Upper lobe of left lung (tissue), 6 donors: ENCODE measurements around the gene NUTF2. TPM values are rescaled to one million over a fixed set of nuclear protein-coding genes. Genes with fewer than 3 reads are reported as not detected.
"Not testable (repeated sequence)": the region's sequence is repeated elsewhere in the genome, so short reads cannot be mapped to it uniquely, and the experiment has no call there.

Experiments used
- ATAC-seq, 2 donors: fragments of 200-7000 bp; cut with Tn5 transposase; one replicate each; pipeline ENCODE4 v1.9.1; 2022; ENCODE audit warnings: mild to moderate bottlenecking in 2 of 2, moderate library complexity in 2 of 2; ENCODE audit not compliant: low FRiP score in 2 of 2
- DNase-seq, 2 donors: peaks; one replicate each; pipeline ENCODE4 v3.0.0-alpha.2; 2019 to 2020
- H3K27ac ChIP-seq, 4 donors: fragments of 200-600 bp; sonication (generic); one replicate each; pipeline ENCODE4 v1.5.1; 2016 to 2019
- H3K27me3 ChIP-seq, 4 donors: fragments of 200-600 bp; sonication (generic); one replicate each; pipeline ENCODE4 v1.5.1; 2017 to 2019
- H3K36me3 ChIP-seq, 4 donors: fragments of 200-600 bp; sonication (generic); one replicate each; pipeline ENCODE4 v1.5.1; 2016 to 2019
- H3K4me1 ChIP-seq, 4 donors: fragments of 200-600 bp; sonication (generic); one replicate each; pipeline ENCODE4 v1.5.1; 2018 to 2019
- H3K4me3 ChIP-seq, 4 donors: fragments of 200-600 bp; sonication (generic); one replicate each; pipeline ENCODE4 v1.5.1; 2017 to 2019; ENCODE audit warnings: mild to moderate bottlenecking in 2 of 4, moderate library complexity in 1 of 4
- H3K9me3 ChIP-seq, 4 donors: fragments of 200-600 bp; sonication (generic); one replicate each; pipeline ENCODE4 v1.5.1; 2018 to 2019
- EP300 ChIP-seq, 4 donors: sonication (generic); formaldehyde crosslinking; IDR thresholded peaks; one replicate each; pipeline ENCODE4 v1.5.1; 2017; ENCODE audit warnings: antibody characterized with exemption in 4 of 4, control low read depth in 2 of 4
- POLR2A ChIP-seq, 4 donors: fragments of 450-650 bp; IDR thresholded peaks; one replicate each; pipeline ENCODE4 v1.5.1; 2016 to 2017; ENCODE audit warnings: antibody characterized with exemption in 4 of 4, mild to moderate bottlenecking in 2 of 4
- POLR2AphosphoS5 ChIP-seq, 2 donors: sonication (generic); formaldehyde crosslinking; IDR thresholded peaks; one replicate each; pipeline ENCODE4 v1.5.1; 2017; ENCODE audit warnings: antibody characterized with exemption in 2 of 2
- WGBS, 2 donors: methylation state at CpG; one replicate each; pipeline ENCODE4 v1.1.5; 2017 to 2018; 5-methylcytosine and 5-hydroxymethylcytosine counted together
- total RNA-seq, 6 donors: library from RNA; depleted of rRNA in 4 of 6; stranded (reverse); fragments of >200 nt in 4 of 6; gene quantifications; one replicate each; pipeline versions ENCODE4 v1.1.0 to v1.2.1, GENCODE V29; 2016 to 2021
- TF ChIP-seq, protein P1 (sequence below), 6 experiments: fragments of 450-650 bp in 4 of 6; fragments of 200-600 bp in 2 of 6; sonication (generic) in 2 of 6; IDR thresholded peaks; one replicate each; pipeline ENCODE4 v1.5.1; 2016 to 2019; ENCODE audit warnings: antibody characterized with exemption in 6 of 6
- donor health status: DM: no; HTN: no; CAD: no; lungs with moderate emphysema.
- donor health status: DM: no; HTN: yes; CAD: no; lungs with severe emphysema.

The NUTF2 gene
- total RNA-seq, 6 donors from 2014 or later: 50.2 to 203 (median 78.3) TPM

DNA sequence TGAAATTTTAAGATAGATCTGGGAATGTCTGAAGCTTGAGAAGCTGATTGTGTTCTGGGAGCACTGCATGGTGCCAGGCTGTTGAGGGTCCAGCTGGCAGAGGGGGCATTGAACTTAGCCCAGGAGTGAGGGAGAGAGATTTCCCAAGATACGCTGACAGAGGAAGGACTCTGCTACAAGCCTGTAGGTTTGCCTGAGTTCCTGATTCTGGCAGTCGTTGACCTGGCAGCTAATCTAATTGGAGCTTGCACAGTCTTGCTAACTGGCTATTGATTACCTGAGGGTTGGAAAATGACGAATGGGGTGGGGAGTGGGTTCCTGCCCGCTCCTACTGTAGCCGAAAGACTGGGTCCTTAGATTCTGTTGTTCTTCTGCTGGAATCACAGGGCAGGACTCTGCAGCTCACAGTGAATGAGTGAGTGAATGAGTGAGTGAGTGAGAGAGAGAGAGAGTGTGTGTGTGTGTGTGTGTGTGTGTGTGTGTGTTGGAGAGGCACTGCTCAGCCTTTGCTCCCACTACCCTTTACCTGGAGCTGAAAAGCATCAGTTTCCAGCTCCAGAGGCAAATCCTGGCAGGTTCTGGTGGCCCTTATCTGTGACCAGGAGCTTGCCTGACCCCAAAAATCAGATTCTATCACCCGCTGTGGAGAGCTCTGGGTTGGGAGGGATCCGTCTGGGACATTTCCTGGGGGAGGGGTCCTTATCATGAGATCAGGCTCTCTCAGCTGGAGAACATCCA lies 68.2 kb downstream of the NUTF2 start:
- H3K9me3 ChIP-seq: no peaks in the 10 kb centered on the region
- H3K27me3 ChIP-seq: no peaks in the 10 kb centered on the region
- peaks cover 20 to 34% (median 25%) of the 10 kb centered on the region in 4 donors for H3K4me1 ChIP-seq
- no peak for TF ChIP-seq POLR2AphosphoS5 (IDR thresholded peaks at IDR 0.05)
- TF ChIP-seq POLR2A (IDR thresholded peaks at IDR 0.05): no peak
- no peak for TF ChIP-seq EP300 (IDR thresholded peaks at IDR 0.05)
- TF ChIP-seq, protein P1, sequence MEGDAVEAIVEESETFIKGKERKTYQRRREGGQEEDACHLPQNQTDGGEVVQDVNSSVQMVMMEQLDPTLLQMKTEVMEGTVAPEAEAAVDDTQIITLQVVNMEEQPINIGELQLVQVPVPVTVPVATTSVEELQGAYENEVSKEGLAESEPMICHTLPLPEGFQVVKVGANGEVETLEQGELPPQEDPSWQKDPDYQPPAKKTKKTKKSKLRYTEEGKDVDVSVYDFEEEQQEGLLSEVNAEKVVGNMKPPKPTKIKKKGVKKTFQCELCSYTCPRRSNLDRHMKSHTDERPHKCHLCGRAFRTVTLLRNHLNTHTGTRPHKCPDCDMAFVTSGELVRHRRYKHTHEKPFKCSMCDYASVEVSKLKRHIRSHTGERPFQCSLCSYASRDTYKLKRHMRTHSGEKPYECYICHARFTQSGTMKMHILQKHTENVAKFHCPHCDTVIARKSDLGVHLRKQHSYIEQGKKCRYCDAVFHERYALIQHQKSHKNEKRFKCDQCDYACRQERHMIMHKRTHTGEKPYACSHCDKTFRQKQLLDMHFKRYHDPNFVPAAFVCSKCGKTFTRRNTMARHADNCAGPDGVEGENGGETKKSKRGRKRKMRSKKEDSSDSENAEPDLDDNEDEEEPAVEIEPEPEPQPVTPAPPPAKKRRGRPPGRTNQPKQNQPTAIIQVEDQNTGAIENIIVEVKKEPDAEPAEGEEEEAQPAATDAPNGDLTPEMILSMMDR (IDR thresholded peaks at IDR 0.05): no peak
- no peak overlapping the region for H3K4me3 ChIP-seq
- H3K36me3 ChIP-seq: peaks cover 0 to 42% (median 19%) of the 10 kb centered on the region in 4 donors
- WGBS, 2 donors: 76 to 85% methylated on average over 6 to 7 of the region's 7 CpGs
- no peak for DNase-seq
- no peak for ATAC-seq
- no peak overlapping the region for H3K27ac ChIP-seq

DNA sequence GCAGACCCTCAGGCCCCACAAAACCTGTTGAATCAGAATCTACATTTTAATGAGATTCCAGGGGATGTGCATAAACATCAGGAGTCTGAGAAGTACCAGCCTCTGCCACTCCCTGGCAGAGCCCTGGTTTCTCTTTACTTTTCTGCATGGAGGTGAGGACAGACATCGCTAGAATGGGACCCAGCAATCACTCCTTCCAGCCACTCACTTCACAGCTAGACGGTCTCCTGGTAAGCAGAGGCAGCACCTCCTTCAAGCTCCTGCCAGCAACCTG lies 68.7 kb downstream of the NUTF2 start:
- not testable (repeated sequence) for H3K27ac ChIP-seq, H3K27me3 ChIP-seq, DNase-seq, H3K4me3 ChIP-seq, H3K9me3 ChIP-seq, ATAC-seq
- 60 to 83% methylated on average over 2 of the region's 2 CpGs for WGBS, 2 donors
- Histone ChIP-seq H3K4me1 (peaks cover 20 to 34% (median 25%) of the 10 kb centered on the region in 4 donors), H3K36me3 (peaks cover 0 to 38% (median 15%) of the 10 kb centered on the region in 4 donors)

DNA sequence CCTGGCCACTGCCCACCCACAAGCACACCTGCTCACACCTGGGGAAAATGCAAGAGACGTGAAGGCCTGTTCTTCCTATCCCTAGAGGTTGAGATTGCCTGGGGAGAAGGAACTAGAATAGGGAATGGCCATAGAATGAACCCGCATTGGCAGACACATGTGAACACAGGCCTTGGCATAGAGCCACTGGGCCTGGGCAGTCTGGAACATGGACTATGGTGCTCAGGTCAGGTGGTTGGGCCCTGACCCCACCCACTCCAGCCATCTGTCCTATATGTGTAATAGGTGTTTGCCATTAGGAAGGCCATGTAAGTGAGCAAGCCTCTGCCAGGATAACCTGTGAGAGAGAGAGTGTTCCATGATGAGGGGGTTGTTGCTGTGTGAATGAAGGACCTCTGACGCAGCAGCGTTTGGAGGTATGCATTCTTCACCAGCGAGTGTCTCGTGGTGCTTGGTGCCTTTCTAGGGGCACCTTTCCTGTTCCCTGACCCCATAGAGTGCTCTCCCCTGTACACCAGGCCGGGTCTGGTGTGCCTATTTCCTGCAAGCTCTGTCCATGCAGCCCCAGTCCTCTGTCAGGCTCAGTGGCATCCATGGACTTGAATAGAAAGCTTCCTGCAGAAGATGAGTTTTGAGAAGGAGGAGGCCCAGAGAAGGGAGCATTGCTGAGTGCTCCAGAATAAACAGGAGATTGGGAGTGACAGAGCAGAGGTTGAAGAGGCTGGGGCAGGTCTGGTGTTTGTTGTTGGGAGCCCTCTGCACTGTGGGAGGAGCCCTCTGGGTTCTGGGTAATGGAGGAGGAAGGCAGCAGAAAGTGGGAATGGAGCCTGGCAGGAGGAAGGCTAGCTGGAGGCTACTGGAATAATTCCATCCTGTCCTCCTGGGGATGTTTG lies 69.3 kb downstream of the NUTF2 start:
- 80 to 81% methylated on average over 7 of the region's 7 CpGs for WGBS, 2 donors
- ATAC-seq: no peak

DNA sequence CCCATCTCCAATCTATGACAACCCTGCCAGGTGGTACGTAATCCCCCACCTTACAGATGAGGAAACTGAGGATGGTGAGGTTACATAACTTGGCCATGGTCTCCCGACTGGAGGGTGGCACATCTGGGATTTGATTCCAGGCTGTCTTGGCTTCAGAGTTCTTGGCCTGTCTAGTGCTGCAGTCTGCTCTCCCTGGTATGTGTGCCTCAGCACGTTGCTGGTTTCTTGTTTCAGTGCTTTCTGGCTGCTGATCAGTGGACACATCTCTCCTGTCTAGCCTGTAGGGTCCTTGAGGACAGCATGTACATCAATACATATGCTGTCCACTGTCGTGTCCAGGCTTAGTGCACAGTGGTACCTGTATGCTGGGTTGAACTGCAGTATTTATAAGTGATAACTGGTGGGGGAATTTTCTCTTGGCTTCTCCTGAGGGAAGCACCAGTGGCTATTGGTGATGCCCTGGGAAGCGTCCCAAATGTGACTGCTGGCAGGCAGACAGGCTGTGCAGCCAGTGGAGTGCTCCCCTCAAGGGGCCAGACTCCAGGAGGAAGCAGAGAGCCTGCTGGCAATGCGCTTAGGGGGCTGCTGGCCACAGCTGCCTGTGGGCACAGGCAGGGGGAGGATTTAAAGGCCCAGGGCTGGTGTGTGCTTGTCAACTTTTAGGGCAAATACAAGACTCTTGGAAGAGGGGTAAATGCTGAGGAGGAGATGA lies 70.6 kb downstream of the NUTF2 start:
- ATAC-seq (no peak), DNase-seq (peak in 1 of 2 donors; percentile 42)
- WGBS, 2 donors: 54 to 68% methylated on average over 4 to 5 of the region's 6 CpGs
- Histone ChIP-seq H3K4me1 (peaks cover 20 to 38% (median 25%) of the 10 kb centered on the region in 4 donors), H3K4me3 (no peak overlapping the region), H3K27me3 (no peaks in the 10 kb centered on the region), H3K27ac (peak overlapping the region in 3 of 4 donors; percentile 10 to 63 (median 16)), H3K36me3 (peaks cover 0 to 24% (median 4%) of the 10 kb centered on the region in 4 donors), H3K9me3 (no peaks in the 10 kb centered on the region)
- TF ChIP-seq EP300 (IDR thresholded peaks at IDR 0.05) (no peak), POLR2AphosphoS5 (IDR thresholded peaks at IDR 0.05) (no peak), POLR2A (IDR thresholded peaks at IDR 0.05) (no peak)
- TF ChIP-seq, protein P1 (IDR thresholded peaks at IDR 0.05): no peak

More for the DNA sequence above, 69.3 kb downstream of the NUTF2 start:
- Histone ChIP-seq H3K27ac (no peak overlapping the region), H3K27me3 (no peaks in the 10 kb centered on the region), H3K36me3 (peaks cover 0 to 31% (median 11%) of the 10 kb centered on the region in 4 donors), H3K4me3 (no peak overlapping the region), H3K4me1 (peaks cover 20 to 31% (median 25%) of the 10 kb centered on the region in 4 donors), H3K9me3 (no peaks in the 10 kb centered on the region)
- TF ChIP-seq, protein P1 (IDR thresholded peaks at IDR 0.05): no peak
- TF ChIP-seq EP300 (IDR thresholded peaks at IDR 0.05) (no peak), POLR2A (IDR thresholded peaks at IDR 0.05) (no peak), POLR2AphosphoS5 (IDR thresholded peaks at IDR 0.05) (no peak)
- no peak for DNase-seq

DNA sequence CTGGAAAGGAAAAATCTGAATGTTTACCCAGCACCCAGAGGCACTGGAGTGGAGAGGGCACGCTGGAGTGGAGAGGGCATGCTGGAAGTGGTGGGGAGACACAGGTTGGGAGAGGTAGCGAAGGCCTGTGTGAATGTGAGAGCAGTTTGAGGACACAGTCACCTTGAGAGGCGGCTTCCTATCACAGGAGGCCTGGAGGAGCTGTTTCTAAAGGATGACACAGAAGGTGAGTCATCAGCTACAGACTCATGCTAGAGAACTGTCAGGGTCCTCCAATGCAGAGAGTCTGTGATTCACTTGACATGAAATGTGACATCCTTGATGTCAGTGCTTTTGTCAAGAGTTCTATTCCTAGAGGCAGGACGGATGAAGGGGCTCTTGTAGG lies 71.1 kb downstream of the NUTF2 start:
- peaks cover 0 to 22% (median 4%) of the 10 kb centered on the region in 4 donors for H3K36me3 ChIP-seq
- no peaks in the 10 kb centered on the region for H3K9me3 ChIP-seq
- peak overlapping the region in 3 of 4 donors; percentile 10 to 63 (median 16) for H3K27ac ChIP-seq
- H3K4me1 ChIP-seq: peaks cover 20 to 41% (median 26%) of the 10 kb centered on the region in 4 donors
- 62 to 69% methylated on average over 4 of the region's 4 CpGs for WGBS, 2 donors
- ATAC-seq (peak in 1 of 2 donors; percentile 20), DNase-seq (peak in 1 of 2 donors; percentile 44)
- TF ChIP-seq, protein P1 (IDR thresholded peaks at IDR 0.05): no peak
- TF ChIP-seq EP300 (IDR thresholded peaks at IDR 0.05) (no peak), POLR2AphosphoS5 (IDR thresholded peaks at IDR 0.05) (no peak), POLR2A (IDR thresholded peaks at IDR 0.05) (no peak)
- no peaks in the 10 kb centered on the region for H3K27me3 ChIP-seq
- H3K4me3 ChIP-seq: no peak overlapping the region
